ENCODE measurements around the gene SIPA1L3.
"Not testable (repeated sequence)": the region's sequence is repeated elsewhere in the genome, so short reads cannot be mapped to it uniquely, and the experiment has no call there.

SIPA1L3 gene

DNA sequence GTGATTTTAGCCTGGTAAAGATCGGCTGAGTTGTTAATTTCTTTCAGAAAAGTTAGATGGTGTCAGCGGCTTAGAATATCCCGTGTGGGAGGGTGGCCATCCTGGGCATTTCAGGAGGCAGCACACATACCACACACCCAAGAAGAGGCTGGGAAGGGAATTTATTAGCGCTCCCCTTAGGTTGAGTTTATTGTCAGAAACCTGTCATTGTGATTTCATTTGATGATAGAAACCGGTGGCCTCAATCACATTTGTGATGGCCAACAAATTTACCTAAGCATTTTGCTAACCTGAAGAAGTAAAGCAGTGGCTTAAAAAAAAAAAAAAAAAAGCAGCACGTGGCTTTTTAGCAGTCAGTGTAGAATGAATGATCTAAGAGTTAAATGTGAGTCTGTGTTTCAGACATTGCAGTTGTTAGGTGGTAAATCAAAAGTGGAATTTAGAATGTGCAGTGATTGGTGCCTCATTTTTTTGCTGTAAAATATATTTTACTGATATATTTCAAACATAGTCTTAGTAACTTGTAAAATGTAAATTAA, 2.7 kb downstream of the SIPA1L3 start:
- no peak for DNase-seq

GRCh38 chr19:37914908-37915307, 7.9 kb downstream of the SIPA1L3 start:
- DNase-seq = no peak

- DNase-seq = no peak
Observed at GRCh38 chr19:37920591-37921450, 13.8 kb downstream of the SIPA1L3 start.

GRCh38 chr19:37924573-37924972, 17.6 kb downstream of the SIPA1L3 start:
- DNase-seq = not testable (repeated sequence)

DNA sequence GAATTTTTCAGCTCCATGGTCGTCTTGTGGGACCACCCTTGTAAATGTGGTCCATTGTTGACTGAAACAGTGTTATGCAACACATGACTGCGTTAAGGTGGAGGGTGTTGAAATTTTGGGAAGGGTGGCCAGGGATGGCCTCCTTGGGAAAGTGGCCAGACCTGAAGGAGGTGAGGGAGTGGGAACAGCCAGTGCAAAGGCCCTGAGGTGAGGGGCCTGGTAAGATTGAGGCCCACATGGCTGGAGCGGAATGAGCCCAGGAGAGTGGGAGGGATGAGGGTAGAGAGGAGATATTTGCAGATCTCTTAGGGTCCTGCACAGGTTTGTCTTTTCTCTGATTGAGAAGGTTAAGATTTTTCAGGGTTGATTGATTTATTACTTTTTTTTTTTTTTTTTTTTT, 18.2 kb downstream of the SIPA1L3 start:
- no peak for DNase-seq

GRCh38 chr19:37926255-37926654, 19.2 kb downstream of the SIPA1L3 start:
- DNase-seq = no peak

DNA sequence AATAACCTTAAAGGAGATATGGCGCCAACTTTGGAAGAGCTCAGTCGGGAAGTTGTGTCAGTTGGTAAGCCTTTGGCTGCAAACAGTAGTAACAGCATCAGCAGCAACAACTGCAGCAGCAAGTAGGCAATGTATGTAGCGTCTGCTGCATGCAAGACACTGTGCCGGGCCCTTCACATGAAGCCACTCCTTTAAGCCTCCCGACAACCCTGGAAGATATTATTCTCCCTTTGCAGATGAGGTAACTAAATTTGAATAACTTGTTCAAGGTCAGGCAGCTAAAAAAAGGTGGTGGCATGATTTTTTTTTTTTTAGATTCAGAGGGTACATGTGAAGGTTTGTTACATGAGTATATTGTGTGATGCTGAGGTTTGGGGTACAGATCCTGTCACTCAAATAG, 19.7 kb downstream of the SIPA1L3 start:
- DNase-seq = no peak

GRCh38 chr19:37928527-37929286, 21.7 kb downstream of the SIPA1L3 start:
- DNase-seq = no peak

DNA sequence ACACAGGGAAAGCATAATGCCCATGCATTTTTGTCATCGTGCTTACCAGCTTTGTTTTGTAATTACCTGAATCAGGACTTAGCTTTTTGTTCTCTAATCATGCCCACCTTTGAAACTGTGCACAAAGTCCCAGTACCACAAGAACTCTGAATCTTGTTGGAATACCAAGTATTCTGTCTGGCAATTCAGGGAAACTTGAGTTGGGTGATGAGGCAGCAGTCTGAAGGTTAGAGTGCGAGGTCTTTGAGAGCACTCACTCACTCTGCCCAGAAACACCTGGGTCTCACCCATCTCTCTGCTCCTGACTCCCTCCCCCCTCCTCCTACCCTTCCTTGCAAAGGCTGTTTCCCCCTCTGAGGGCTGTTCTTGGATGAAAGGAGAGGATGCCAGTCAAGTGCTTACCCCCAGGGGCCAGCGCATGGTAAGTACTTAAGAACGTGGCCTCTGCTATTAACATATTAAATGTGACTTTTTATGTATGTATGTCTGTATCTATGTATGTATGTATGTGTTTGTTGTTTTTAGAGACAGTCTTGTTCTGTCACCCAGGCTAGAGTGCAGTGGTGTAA, 22.4 kb downstream of the SIPA1L3 start:
- DNase-seq = no peak

- DNase-seq = peak; percentile 62
Observed at GRCh38 chr19:37930416-37930815, 23.4 kb downstream of the SIPA1L3 start.

DNA sequence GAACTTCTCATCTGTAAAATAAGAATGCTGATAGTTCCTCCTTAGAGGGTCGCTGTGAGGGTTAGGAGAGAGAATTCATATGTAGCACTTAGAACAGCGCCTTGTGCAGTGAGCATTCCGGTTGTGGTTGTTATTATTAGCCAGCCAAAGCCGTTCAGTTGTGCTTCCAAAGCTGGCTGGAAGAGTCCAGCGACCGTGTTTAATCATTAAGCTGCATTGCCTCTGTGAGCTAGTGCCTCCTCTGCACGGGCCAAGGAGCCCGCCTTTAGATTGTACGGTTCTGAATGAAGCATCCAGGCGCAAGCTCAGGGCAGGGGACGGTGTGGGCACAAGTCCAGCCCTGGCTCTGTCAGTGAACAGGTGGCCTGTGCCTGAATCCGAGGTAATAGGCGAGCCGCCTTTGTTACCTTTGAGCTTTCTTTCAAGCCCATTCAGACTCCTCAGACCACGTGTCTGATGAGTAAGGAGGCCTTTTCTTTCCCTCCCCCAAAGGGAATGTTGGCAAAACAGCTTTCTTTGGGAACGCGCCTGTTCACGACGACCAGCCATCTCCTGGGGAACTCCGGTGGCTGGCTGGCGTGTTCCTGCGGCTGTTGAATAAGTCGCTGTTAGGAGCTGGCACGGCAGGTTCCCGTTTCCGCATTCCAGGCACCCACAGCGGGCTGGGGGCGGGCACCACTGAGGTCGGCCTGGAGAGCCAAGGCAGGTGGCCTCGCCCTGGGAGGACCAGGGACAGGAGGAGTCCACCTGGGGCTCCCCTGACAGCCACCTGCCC, 25.1 kb downstream of the SIPA1L3 start:
- DNase-seq = peak; percentile 93

GRCh38 chr19:37932985-37933936, 26.3 kb downstream of the SIPA1L3 start:
- DNase-seq = peak; percentile 82

GRCh38 chr19:37933937-37934358, 26.9 kb downstream of the SIPA1L3 start:
- DNase-seq = peak; percentile 63

DNA sequence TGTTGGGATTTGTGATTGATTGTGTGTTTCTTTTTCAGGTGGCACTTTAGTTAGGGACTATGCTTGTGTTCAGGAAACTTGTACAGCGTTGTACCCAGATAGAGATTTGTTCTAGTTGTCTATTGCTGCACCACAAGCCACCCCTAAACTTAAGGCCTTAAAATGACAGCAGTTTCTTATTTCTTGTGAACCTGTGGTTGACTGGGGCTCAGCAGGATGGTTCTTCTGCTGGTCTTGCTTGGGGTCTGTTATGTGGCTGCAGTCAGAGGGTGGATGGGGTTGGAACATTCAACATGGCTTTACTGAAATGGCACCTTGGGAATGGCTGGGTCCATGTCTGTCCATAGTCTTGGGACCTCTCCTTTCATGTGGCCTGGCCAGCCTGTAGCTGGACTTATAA, 28.3 kb downstream of the SIPA1L3 start:
- DNase-seq = no peak

DNA sequence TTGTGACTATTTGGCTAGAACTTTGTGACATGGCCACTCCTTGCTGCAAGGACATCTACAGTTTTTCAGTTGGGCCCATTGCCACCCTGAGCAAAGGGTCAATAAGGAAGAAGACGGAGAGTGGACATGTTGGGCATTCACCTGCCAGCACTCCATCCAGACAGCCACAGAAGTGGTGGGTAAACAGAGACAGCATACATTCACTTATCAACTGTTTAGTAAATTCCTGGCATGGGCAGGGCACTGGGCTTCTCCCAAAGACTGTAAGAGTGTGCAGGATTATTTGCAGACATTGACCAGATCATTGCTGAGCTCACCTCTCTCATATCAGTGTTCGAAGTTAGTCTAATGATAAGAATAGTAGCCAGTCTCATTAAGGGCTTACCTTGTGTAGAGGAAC, 29.2 kb downstream of the SIPA1L3 start:
- peak; percentile 54 for DNase-seq

DNA sequence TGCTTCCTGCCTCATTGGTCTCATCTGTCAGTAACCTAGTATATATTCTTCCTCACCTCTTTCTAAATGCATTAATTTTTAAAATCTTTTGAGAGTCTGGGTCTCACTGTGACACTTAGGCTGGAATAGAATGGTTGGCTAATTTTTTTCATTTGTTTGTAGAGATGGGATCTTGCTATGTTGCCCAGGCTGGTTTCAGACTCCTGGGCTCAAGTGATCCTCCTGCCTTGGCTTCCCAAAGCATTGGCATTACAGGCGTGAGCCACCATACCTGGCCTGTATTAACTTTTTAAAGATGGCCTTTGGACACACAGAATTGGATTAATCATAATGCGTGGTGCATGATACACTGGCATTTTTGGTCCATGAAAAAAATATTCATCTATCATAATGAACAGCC, 29.9 kb downstream of the SIPA1L3 start:
- no peak for DNase-seq

DNA sequence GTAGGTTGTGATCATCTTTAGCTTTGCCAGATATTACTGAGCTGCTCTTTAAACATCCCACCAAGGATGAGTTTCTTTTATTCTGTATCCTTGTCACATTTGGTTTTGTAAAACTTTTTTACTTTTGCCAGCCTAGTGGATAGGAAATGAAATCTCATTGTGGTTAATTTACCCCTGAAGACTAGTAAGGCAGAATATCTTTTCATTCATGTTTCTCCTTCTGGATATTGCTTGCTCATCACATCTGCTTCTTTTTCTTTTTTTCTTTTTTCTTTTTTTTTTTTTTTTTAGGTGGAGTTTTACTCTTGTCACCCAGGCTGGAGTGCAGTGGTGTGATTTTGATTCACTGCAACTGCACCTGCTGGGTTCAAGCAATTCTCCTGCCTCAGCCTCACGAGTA, 31.3 kb downstream of the SIPA1L3 start:
- DNase-seq = no peak

- DNase-seq = no peak
Observed at GRCh38 chr19:37941782-37942515, 34.9 kb downstream of the SIPA1L3 start.

- no peak for DNase-seq
Observed at GRCh38 chr19:37942516-37942902, 35.5 kb downstream of the SIPA1L3 start.

GRCh38 chr19:37943480-37943879, 36.5 kb downstream of the SIPA1L3 start:
- no peak for DNase-seq

- no peak for DNase-seq
Observed at GRCh38 chr19:37946132-37946531, 39.1 kb downstream of the SIPA1L3 start.

All from NCI-H226 (cell line).